Inflammatory macrophage (primary cell): Measurements from ENCODE around the gene MYD88.
"Not testable (repeated sequence)": the region's sequence is repeated elsewhere in the genome, so short reads cannot be mapped to it uniquely, and the experiment has no call there.

Experiments
- DNase-seq, 2 donors: peaks; one replicate each; pipeline ENCODE4 v3.0.0-alpha.2; 2020 to 2022

MYD88 gene

GRCh38 chr3:38126121-38126892 lies 12.2 kb upstream of the MYD88 start:
- no peak for DNase-seq

- peak in 1 of 2 donors; percentile 23 for DNase-seq
These were observed 10.7 kb upstream of the MYD88 start for GRCh38 chr3:38127611-38128302.

- no peak for DNase-seq
These were observed 10.2 kb upstream of the MYD88 start for GRCh38 chr3:38128303-38128655.

- DNase-seq = no peak
These were observed 9.4 kb upstream of the MYD88 start for GRCh38 chr3:38129058-38129457.

- no peak for DNase-seq
These were observed 7.8 kb upstream of the MYD88 start for GRCh38 chr3:38130631-38131065.

GRCh38 chr3:38131621-38132369 lies 6.7 kb upstream of the MYD88 start:
- peak; percentile 33 to 42 for DNase-seq

- no peak for DNase-seq
These were observed 5.3 kb upstream of the MYD88 start for GRCh38 chr3:38133209-38133556.

- no peak for DNase-seq
These were observed 4.7 kb upstream of the MYD88 start for GRCh38 chr3:38133557-38134405.

- DNase-seq = not testable (repeated sequence)
These were observed 3.8 kb upstream of the MYD88 start for GRCh38 chr3:38134517-38135143.

GRCh38 chr3:38135621-38136277 lies 2.7 kb upstream of the MYD88 start:
- peak; percentile 32 to 38 for DNase-seq

GRCh38 chr3:38136393-38136776 lies 2.1 kb upstream of the MYD88 start:
- DNase-seq = peak in 1 of 2 donors; percentile 26

GRCh38 chr3:38136777-38137614 lies 1.5 kb upstream of the MYD88 start, which contains the start of gene ACAA1:
ACAA1 (minus strand) TSS chr3:38137127; CDS start chr3:38137035, 92 bp downstream.
- DNase-seq = peak; percentile 99

- peak in 1 of 2 donors; percentile 20 for DNase-seq
These were observed 679 bp upstream of the MYD88 start for GRCh38 chr3:38137615-38138348.

GRCh38 chr3:38139191-38139590 lies 730 bp downstream of the MYD88 start:
- no peak for DNase-seq

- DNase-seq = no peak
These were observed 1.2 kb downstream of the MYD88 start for GRCh38 chr3:38139652-38140051.

- DNase-seq = no peak
These were observed 2.1 kb downstream of the MYD88 start for GRCh38 chr3:38140326-38141172.

- no peak for DNase-seq
These were observed 2.9 kb downstream of the MYD88 start for GRCh38 chr3:38141173-38141951.

- DNase-seq = no peak
These were observed 3.5 kb downstream of the MYD88 start for GRCh38 chr3:38141952-38142273.
